Activated CD4-positive, alpha-beta T cell treated with anti-CD3 and anti-CD28 coated beads, Interleukin-2, amount 10 ng/mL, durations not matched to agents 7 days and 5 days (primary cell): Measurements from ENCODE around the gene PMM1. TPM values are rescaled to one million over a fixed set of nuclear protein-coding genes. Genes with fewer than 3 reads are reported as not detected.

Experiments used
- CTCF ChIA-PET: fragments of 350-600 bp; sonication (Branson Sonifier 250); formaldehyde crosslinking; loops from one replicate; lab custom pipeline; 2021; ENCODE audit warnings: antibody characterized with exemption; lab: Charles Lee
- POLR2A ChIA-PET: fragments of 350-600 bp; sonication (Branson Sonifier 250); formaldehyde crosslinking; loops from one replicate; lab custom pipeline; 2021; ENCODE audit warnings: antibody characterized with exemption; lab: Charles Lee
- DNase-seq: peaks from one replicate; pipeline ENCODE4 v3.0.0-alpha.2; 2020
- H3K27ac Mint-ChIP-seq: one replicate; pipeline ENCODE4 v1.8.0; 2021; ENCODE audit warnings: mild to moderate bottlenecking, moderate library complexity, mixed read lengths
- H3K27me3 Mint-ChIP-seq: one replicate; pipeline ENCODE4 v1.8.0; 2021; ENCODE audit warnings: mixed read lengths
- H3K36me3 Mint-ChIP-seq: one replicate; pipeline ENCODE4 v1.8.0; 2021; ENCODE audit warnings: low read depth, mixed read lengths
- H3K4me1 Mint-ChIP-seq: one replicate; pipeline ENCODE4 v1.8.0; 2021; ENCODE audit warnings: mixed read lengths
- H3K4me3 Mint-ChIP-seq: one replicate; pipeline ENCODE4 v1.8.0; 2021; ENCODE audit warnings: mild to moderate bottlenecking, moderate library complexity, mixed read lengths
- H3K9me3 Mint-ChIP-seq: one replicate; pipeline ENCODE4 v1.8.0; 2021; ENCODE audit warnings: mixed read lengths
- total RNA-seq, 2 experiments: library from RNA; stranded (reverse); gene quantifications; one replicate each; pipeline ENCODE4 v1.2.3, GENCODE V29; 2021

Gene PMM1
- total RNA-seq, 2 experiments from 2014 or later, result 33.7 to 39.7 TPM

- Mint-ChIP-seq H3K4me1 (peaks cover 43% of the 10 kb centered on the region), H3K4me3 (peak overlapping the region; percentile 97), H3K9me3 (no peaks in the 10 kb centered on the region), H3K27me3 (no peaks in the 10 kb centered on the region), H3K27ac (peak overlapping the region; percentile 98), H3K36me3 (peaks cover 21% of the 10 kb centered on the region)
- POLR2A ChIA-PET, result interaction anchor here (2.7 kb wide), 1 partner anchor 30 kb away, joined by 8 read pairs; the partner anchor contains the start of gene PMM1
- peak; percentile 50 for DNase-seq
- CTCF ChIA-PET, result interaction anchor here (0.6 to 1.8 kb wide), 4 partner anchors 23 to 95 kb away, joined by 3 to 7 read pairs (median 4); no protein-coding TSS in a partner anchor
These were observed 30.4 kb upstream of the PMM1 start for GRCh38 chr22:41619979-41620588.

DNA sequence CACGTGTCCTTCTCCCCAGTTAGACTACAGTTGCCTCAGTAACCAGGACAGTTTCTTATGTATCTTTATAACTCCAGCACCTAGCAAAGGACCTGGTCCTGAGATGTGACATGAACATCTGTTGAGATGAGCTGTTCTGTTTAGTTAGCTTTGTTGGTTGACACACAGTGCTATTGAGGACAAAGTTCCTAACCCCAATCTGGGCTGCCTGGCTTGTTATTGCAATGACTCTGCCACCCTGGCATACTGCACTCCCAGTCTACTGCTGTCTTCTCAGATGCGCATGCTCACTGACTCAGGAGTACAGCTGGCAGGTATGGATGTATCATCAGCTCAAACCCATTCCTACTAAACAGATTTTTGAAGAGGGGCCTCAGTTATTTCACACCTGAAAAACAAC lies 23.8 kb upstream of the PMM1 start:
- POLR2A ChIA-PET, result no interaction called here
- DNase-seq, result no peak
- Mint-ChIP-seq H3K27me3 (no peaks in the 10 kb centered on the region), H3K27ac (no peak overlapping the region), H3K4me1 (peaks cover 16% of the 10 kb centered on the region), H3K4me3 (no peak overlapping the region), H3K9me3 (no peaks in the 10 kb centered on the region), H3K36me3 (peaks cover 13% of the 10 kb centered on the region)
- CTCF ChIA-PET, result interaction anchor here (0.8 kb wide), 1 partner anchor 37 kb away, joined by 3 read pairs; no protein-coding TSS in a partner anchor

- Mint-ChIP-seq H3K4me1 (peaks cover 13% of the 10 kb centered on the region), H3K4me3 (no peak overlapping the region), H3K27ac (no peak overlapping the region), H3K36me3 (peaks cover 15% of the 10 kb centered on the region), H3K27me3 (no peaks in the 10 kb centered on the region), H3K9me3 (no peaks in the 10 kb centered on the region)
- ChIA-PET POLR2A (no interaction called here), CTCF (interaction anchor here (0.6 to 0.8 kb wide), 5 partner anchors 36 to 1671 kb away, joined by 3 to 4 read pairs (median 3); partner anchors contain the start of gene WBP2NL)
- DNase-seq, result no peak
These were observed 23.1 kb upstream of the PMM1 start for GRCh38 chr22:41612603-41613306.

GRCh38 chr22:41608386-41608785 lies 18.7 kb upstream of the PMM1 start:
- H3K36me3 Mint-ChIP-seq, result peaks cover 43% of the 10 kb centered on the region
- POLR2A ChIA-PET, result no interaction called here
- no peaks in the 10 kb centered on the region for H3K9me3 Mint-ChIP-seq

DNA sequence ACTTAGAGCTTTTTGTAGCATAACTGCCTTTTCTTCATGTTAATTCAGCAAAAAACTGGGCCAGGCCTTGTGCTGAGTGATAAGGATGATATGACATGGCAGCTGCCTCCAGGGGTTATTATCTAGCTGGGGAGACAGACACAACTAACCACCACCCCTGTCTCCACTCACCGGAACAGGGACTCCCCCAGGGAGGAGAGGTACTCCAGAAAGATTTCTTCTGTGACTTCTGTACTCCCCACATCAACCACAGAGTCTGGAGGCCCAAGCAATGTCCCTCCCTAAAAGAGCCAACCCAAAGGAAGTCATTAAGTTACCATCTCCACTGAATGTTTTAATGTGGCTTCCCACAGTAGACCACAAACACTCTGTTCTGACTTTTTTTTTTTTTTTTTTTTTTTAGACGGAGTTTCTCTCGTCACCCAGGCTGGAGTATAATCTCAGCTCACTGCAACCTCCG lies 14.3 kb upstream of the PMM1 start:
- H3K4me1 Mint-ChIP-seq, result peaks cover 34% of the 10 kb centered on the region
- H3K27ac Mint-ChIP-seq, result peak overlapping the region; percentile 65
- H3K4me3 Mint-ChIP-seq, result peak overlapping the region; percentile 38
- ChIA-PET POLR2A (interaction anchor here (0.6 to 1.0 kb wide), 3 partner anchors 13 to 136 kb away, joined by 3 to 5 read pairs (median 4); partner anchors contain the start of genes DESI1 and XRCC6), CTCF (interaction anchor here (0.6 to 1.3 kb wide), 4 partner anchors 13 to 436 kb away, joined by 3 to 4 read pairs (median 3); no protein-coding TSS in a partner anchor)
- H3K9me3 Mint-ChIP-seq, result no peaks in the 10 kb centered on the region
- DNase-seq, result peak; percentile 80
- H3K36me3 Mint-ChIP-seq, result peaks cover 59% of the 10 kb centered on the region
- no peaks in the 10 kb centered on the region for H3K27me3 Mint-ChIP-seq

More at GRCh38 chr22:41608386-41608785, 18.7 kb upstream of the PMM1 start:
- no peak overlapping the region for H3K27ac Mint-ChIP-seq
- CTCF ChIA-PET, result interaction anchor here (1.1 to 1.2 kb wide), 2 partner anchors 11 to 59 kb away, joined by 3 to 4 read pairs; no protein-coding TSS in a partner anchor
- H3K4me3 Mint-ChIP-seq, result no peak overlapping the region
- peaks cover 20% of the 10 kb centered on the region for H3K4me1 Mint-ChIP-seq
- no peak for DNase-seq
- H3K27me3 Mint-ChIP-seq, result no peaks in the 10 kb centered on the region

DNA sequence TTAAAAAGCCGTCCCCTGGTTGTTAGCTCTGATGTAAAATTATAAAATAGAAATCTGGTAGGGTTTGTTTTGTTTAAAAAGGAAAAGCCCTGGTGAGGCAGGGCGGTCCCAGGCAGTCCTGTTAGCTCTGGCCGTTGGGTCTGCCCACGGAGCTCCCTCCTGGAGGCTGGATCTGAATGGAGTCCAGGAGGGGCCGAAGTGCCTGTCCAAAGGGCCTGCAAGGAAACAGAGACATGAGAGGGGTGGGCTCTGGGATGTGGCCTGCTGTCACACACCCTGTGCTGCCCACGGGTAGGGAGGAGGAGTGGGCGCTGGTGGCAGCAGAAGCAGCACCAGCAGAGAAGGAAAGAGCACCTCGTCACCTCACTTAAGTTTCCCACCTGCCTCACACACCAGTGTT lies 11.3 kb upstream of the PMM1 start:
- Mint-ChIP-seq H3K9me3 (no peaks in the 10 kb centered on the region), H3K27ac (no peak overlapping the region), H3K36me3 (peaks cover 44% of the 10 kb centered on the region), H3K4me3 (no peak overlapping the region), H3K4me1 (peaks cover 37% of the 10 kb centered on the region), H3K27me3 (no peaks in the 10 kb centered on the region)
- DNase-seq, result no peak
- ChIA-PET POLR2A (no interaction called here), CTCF (no interaction called here)

- no peak for DNase-seq
- H3K4me1 Mint-ChIP-seq, result peaks cover 24% of the 10 kb centered on the region
- peaks cover 25% of the 10 kb centered on the region for H3K36me3 Mint-ChIP-seq
- H3K9me3 Mint-ChIP-seq, result no peaks in the 10 kb centered on the region
- no peaks in the 10 kb centered on the region for H3K27me3 Mint-ChIP-seq
- H3K27ac Mint-ChIP-seq, result no peak overlapping the region
- ChIA-PET POLR2A (no interaction called here), CTCF (interaction anchor here (1.0 kb wide), 1 partner anchor 10 kb away, joined by 3 read pairs; the partner anchor contains the start of gene PMM1)
- no peak overlapping the region for H3K4me3 Mint-ChIP-seq
These were observed 9.4 kb upstream of the PMM1 start for GRCh38 chr22:41598891-41599635.

- ChIA-PET CTCF (interaction anchor here (0.5 to 1.7 kb wide), 8 partner anchors 9 to 189 kb away, joined by 3 to 7 read pairs (median 4); partner anchors contain the start of gene PMM1), POLR2A (no interaction called here)
- DNase-seq, result no peak
- Mint-ChIP-seq H3K27me3 (no peaks in the 10 kb centered on the region), H3K36me3 (peaks cover 19% of the 10 kb centered on the region), H3K4me1 (peaks cover 14% of the 10 kb centered on the region), H3K4me3 (no peak overlapping the region), H3K9me3 (no peaks in the 10 kb centered on the region), H3K27ac (no peak overlapping the region)
These were observed 8.4 kb upstream of the PMM1 start for GRCh38 chr22:41598081-41598480.

DNA sequence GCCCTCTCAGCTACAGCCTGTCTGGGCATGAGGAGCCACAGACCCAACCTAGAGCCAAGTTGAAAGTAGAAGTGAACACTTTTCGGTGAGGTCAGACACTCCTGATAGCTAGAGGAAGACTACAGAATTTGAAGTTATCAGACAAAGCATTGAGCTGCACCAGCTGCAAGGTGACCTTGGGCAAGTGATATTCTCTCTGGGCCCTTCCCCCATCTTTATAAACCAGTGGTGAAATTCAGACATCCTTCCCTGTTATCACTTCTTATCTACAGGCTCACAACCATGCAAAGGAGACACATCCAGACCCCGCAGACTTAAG lies 8.0 kb upstream of the PMM1 start:
- H3K4me3 Mint-ChIP-seq, result no peak overlapping the region
- H3K27me3 Mint-ChIP-seq, result no peaks in the 10 kb centered on the region
- CTCF ChIA-PET, result interaction anchor here (0.5 to 1.7 kb wide), 7 partner anchors 11 to 188 kb away, joined by 3 to 7 read pairs (median 4); no protein-coding TSS in a partner anchor
- peaks cover 9% of the 10 kb centered on the region for H3K4me1 Mint-ChIP-seq
- DNase-seq, result no peak
- POLR2A ChIA-PET, result no interaction called here
- no peaks in the 10 kb centered on the region for H3K9me3 Mint-ChIP-seq
- no peak overlapping the region for H3K27ac Mint-ChIP-seq
- H3K36me3 Mint-ChIP-seq, result peaks cover 15% of the 10 kb centered on the region

DNA sequence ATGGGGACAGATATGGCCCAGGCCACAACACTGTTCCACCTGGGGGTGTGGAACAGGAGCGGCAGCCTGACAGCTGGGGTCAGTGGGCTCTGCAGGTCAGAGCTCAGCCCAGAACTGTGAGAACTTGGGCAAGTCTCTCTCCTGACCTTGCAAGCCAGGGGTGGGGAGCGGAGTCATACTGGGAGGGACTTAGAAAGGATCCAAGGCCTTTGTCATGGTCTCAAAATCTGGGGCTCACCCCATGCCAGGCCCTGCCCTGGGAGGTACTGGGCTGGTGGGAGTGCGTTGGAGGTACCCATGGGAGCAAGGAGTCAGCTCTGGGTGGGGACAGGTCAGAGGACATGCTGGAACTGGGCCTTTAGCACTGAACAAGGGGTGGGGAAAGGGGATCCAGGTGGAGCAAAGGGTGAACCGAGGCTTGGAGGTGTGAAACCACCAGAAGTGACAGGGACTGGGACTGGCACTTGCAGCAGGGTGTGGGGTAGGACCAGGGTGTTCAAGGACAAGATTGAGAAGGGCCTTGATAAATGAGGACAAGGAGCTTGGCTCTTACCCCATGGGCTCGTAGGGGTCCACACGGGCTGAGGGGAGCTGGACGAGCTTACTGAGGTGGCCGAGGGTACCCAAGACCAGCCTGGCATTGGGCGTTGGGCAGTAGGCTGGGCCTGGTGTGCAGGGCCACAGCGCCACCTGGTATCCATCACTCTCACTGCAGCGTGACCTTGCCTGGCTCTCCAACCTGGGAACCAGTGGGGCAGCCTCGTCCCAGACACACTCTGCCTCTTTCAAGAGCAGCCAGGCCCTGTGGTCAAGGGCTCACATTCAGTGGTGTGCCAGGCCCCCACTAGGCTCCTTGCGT lies 7.4 kb upstream of the PMM1 start:
- ChIA-PET POLR2A (no interaction called here), CTCF (interaction anchor here (0.8 to 1.7 kb wide), 9 partner anchors 11 to 188 kb away, joined by 3 to 7 read pairs (median 3); no protein-coding TSS in a partner anchor)
- Mint-ChIP-seq H3K4me1 (peaks cover 6% of the 10 kb centered on the region), H3K27me3 (no peaks in the 10 kb centered on the region), H3K27ac (peak overlapping the region; percentile 5), H3K36me3 (peaks cover 9% of the 10 kb centered on the region), H3K4me3 (no peak overlapping the region), H3K9me3 (no peaks in the 10 kb centered on the region)
- DNase-seq, result peak; percentile 38

- DNase-seq, result no peak
- CTCF ChIA-PET, result no interaction called here
- no peaks in the 10 kb centered on the region for H3K27me3 Mint-ChIP-seq
- H3K4me3 Mint-ChIP-seq, result no peak overlapping the region
- H3K9me3 Mint-ChIP-seq, result no peaks in the 10 kb centered on the region
- H3K27ac Mint-ChIP-seq, result no peak overlapping the region
- H3K4me1 Mint-ChIP-seq, result peaks cover 5% of the 10 kb centered on the region
- POLR2A ChIA-PET, result no interaction called here
- peaks cover 4% of the 10 kb centered on the region for H3K36me3 Mint-ChIP-seq
These were observed 6.1 kb upstream of the PMM1 start for GRCh38 chr22:41595703-41596102.
